GM23248 (cell line): ENCODE measurements around the gene DPT. TPM values are rescaled to one million over a fixed set of nuclear protein-coding genes. Genes with fewer than 3 reads are reported as not detected.
"Not testable (repeated sequence)": the region's sequence is repeated elsewhere in the genome, so short reads cannot be mapped to it uniquely, and the experiment has no call there.

ENCODE experiments used
- DNase-seq: peaks from one replicate; pipeline ENCODE4 v3.0.0-alpha.2; 2015
- H2AFZ ChIP-seq: fragments of 200-600 bp; sonication (generic); 2 replicates; pipeline ENCODE4 v1.6.1; 2016; ENCODE audit warnings: antibody characterized with exemption
- H3F3A ChIP-seq: fragments of 200-600 bp; sonication (generic); 2 replicates; pipeline ENCODE4 v1.6.1; 2016; ENCODE audit warnings: mild to moderate bottlenecking, antibody characterized with exemption, mixed run types; ENCODE audit not compliant: insufficient read depth
- H3K27ac ChIP-seq: fragments of 200-600 bp; sonication (generic); 2 replicates; pipeline ENCODE4 v1.5.1; 2016; ENCODE audit warnings: mild to moderate bottlenecking
- H3K27me3 ChIP-seq: fragments of 200-600 bp; sonication (generic); replicated peaks from 2 replicates; pipeline ENCODE4 v1.6.1; 2016; ENCODE audit warnings: mild to moderate bottlenecking; ENCODE audit not compliant: insufficient read depth
- H3K36me3 ChIP-seq: fragments of 200-600 bp; sonication (generic); 2 replicates; pipeline ENCODE4 v1.6.1; 2016; ENCODE audit warnings: low read depth, mild to moderate bottlenecking
- H3K4me1 ChIP-seq: fragments of 200-600 bp; sonication (generic); 2 replicates; pipeline ENCODE4 v1.6.1; 2016; ENCODE audit warnings: mild to moderate bottlenecking; ENCODE audit not compliant: insufficient read depth
- H3K4me2 ChIP-seq: fragments of 200-600 bp; sonication (generic); one replicate; pipeline ENCODE4 v1.6.1; 2016; ENCODE audit warnings: mild to moderate bottlenecking; ENCODE audit not compliant: unreplicated experiment
- H3K4me3 ChIP-seq: fragments of 200-600 bp; sonication (generic); 2 replicates; pipeline ENCODE4 v1.5.1; 2016; ENCODE audit warnings: mild to moderate bottlenecking
- H3K79me2 ChIP-seq: fragments of 200-600 bp; sonication (generic); 2 replicates; pipeline ENCODE4 v1.6.1; 2016; ENCODE audit warnings: mild to moderate bottlenecking; ENCODE audit not compliant: insufficient read depth
- H3K9ac ChIP-seq: fragments of 200-600 bp; sonication (generic); 2 replicates; pipeline ENCODE4 v1.6.1; 2016; ENCODE audit warnings: mild to moderate bottlenecking
- H3K9me2 ChIP-seq: fragments of 200-600 bp; sonication (generic); 2 replicates; pipeline ENCODE4 v1.6.1; 2016; ENCODE audit warnings: mixed run types, mild to moderate bottlenecking, moderate library complexity; ENCODE audit not compliant: insufficient read depth
- H3K9me3 ChIP-seq: fragments of 200-600 bp; sonication (generic); one replicate; pipeline ENCODE4 v1.6.1; 2017; ENCODE audit warnings: low read depth
- H4K20me1 ChIP-seq: fragments of 200-600 bp; sonication (generic); 2 replicates; pipeline ENCODE4 v1.6.0; 2016; ENCODE audit not compliant: insufficient read depth
- EZH2 ChIP-seq: fragments of 200-600 bp; sonication (generic); IDR thresholded peaks from 2 replicates; pipeline ENCODE4 v1.6.1; 2018; ENCODE audit warnings: antibody characterized with exemption, mild to moderate bottlenecking; ENCODE audit not compliant: insufficient read depth, poor library complexity, severe bottlenecking
- EZH2phosphoT487 ChIP-seq: fragments of 200-600 bp; sonication (generic); IDR thresholded peaks from 2 replicates; pipeline ENCODE4 v1.6.1; 2018; ENCODE audit warnings: antibody characterized with exemption, moderate library complexity, mild to moderate bottlenecking, low read depth; ENCODE audit not compliant: insufficient read depth
- WGBS, 2 experiments: methylation state at CpG; one replicate each; pipeline ENCODE4 v1.1.6; 2015 to 2017; ENCODE audit warnings: low lambda C conversion rate in 2 of 2, low coverage in 1 of 2; ENCODE audit errors: missing lambda C conversion rate in 2 of 2; 5-methylcytosine and 5-hydroxymethylcytosine counted together
- in situ Hi-C: fragments of 300-500 bp; cut with MboI; formaldehyde crosslinking; loops from 2 replicates; pipeline ENCODE4 v1.15.0; 2020
- polyA plus RNA-seq: library from polyadenylated mRNA; unstranded; fragments of >200 nt; fragmentation: Nextera tagmentation; extraction: Ambion mirVana; gene quantifications from 2 replicates; pipeline ENCODE4 v1.2.1, GENCODE V29; 2016
- total RNA-seq: library from RNA; depleted of rRNA; stranded (reverse); fragments of >200 nt; shearing (Covaris generic); gene quantifications from 2 replicates; pipeline ENCODE4 v1.2.3, GENCODE V29; 2014

DPT gene
- total and polyA plus RNA-seq, 2 experiments from 2014 or later = 14.9 to 20.0 TPM

DNA sequence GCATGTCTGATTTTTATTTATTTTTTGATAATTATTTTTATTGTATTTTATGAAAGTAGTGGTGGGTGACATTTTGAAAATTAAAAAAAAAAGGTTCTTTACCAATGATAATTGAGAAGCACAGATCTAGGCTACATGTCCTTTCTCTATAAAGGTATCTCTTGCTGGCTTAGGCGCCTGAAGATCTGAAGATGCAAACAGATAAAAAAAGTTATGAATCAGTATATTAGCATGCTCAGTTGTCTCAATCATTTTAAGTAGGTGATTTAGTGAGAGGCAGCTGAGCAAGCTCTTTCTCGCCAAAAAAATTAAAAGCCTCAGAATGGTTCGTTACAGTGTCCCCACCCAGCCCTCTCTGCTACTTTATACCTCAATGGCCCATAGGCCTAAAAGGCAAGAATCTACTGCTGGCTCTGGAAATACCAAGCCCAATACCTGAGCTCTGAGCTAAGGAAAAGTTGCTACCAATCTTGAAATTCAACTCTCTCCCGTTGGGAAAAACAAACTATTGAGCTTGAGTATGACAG is 42.2 kb upstream of the DPT start:
- Histone ChIP-seq H3K4me3 (no peak overlapping the region), H3K9me3 (no peaks in the 10 kb centered on the region)

DNA sequence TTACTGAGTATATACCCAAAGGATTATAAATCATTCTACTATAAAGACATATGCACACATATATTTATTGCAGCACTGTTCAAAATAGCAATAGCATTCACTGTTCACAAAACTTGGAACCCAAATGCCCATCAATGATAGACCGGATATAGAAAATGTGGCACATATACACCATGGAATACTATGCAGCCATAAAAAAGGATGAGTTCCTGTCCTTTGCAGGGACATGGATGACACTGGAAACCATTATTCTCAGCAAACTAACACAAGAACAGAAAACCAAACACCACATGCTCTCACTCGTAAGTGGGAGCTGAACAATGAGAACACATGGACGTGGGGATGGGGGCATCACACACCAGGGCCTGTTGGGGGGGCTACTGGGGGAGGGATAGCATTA is 40.9 kb upstream of the DPT start:
- in situ Hi-C loops, H3K9ac ChIP-seq, H2AFZ ChIP-seq, H3K9me2 ChIP-seq, H3K79me2 ChIP-seq, DNase-seq, H3K4me3 ChIP-seq, H3K9me3 ChIP-seq, H4K20me1 ChIP-seq, H3K27ac ChIP-seq, H3K4me2 ChIP-seq, H3K27me3 ChIP-seq, H3K36me3 ChIP-seq: not testable (repeated sequence)
- Histone ChIP-seq H3K4me1 (peaks cover 19% of the 10 kb centered on the region), H3F3A (peaks cover 20% of the 10 kb centered on the region)
- WGBS, 2 experiments = 75 to 89% methylated on average over 3 of the region's 3 CpGs

More for the DNA sequence above, 42.2 kb upstream of the DPT start:
- no peak for TF ChIP-seq EZH2
- TF ChIP-seq EZH2phosphoT487 = no peak
- H3K9ac ChIP-seq = no peak overlapping the region
- no peaks in the 10 kb centered on the region for H3K27me3 ChIP-seq
- no peaks in the 10 kb centered on the region for H4K20me1 ChIP-seq
- no peak overlapping the region for H2AFZ ChIP-seq
- DNase-seq = no peak
- no peaks in the 10 kb centered on the region for H3K9me2 ChIP-seq
- H3K27ac ChIP-seq = no peak overlapping the region
- in situ Hi-C loops = no loop called here
- WGBS, 2 experiments = 82% methylated on average over 4 of the region's 4 CpGs
- peaks cover 19% of the 10 kb centered on the region for H3K4me1 ChIP-seq
- no peaks in the 10 kb centered on the region for H3K36me3 ChIP-seq
- no peak overlapping the region for H3K4me2 ChIP-seq
- H3K79me2 ChIP-seq = no peaks in the 10 kb centered on the region
- H3F3A ChIP-seq = peaks cover 20% of the 10 kb centered on the region

DNA sequence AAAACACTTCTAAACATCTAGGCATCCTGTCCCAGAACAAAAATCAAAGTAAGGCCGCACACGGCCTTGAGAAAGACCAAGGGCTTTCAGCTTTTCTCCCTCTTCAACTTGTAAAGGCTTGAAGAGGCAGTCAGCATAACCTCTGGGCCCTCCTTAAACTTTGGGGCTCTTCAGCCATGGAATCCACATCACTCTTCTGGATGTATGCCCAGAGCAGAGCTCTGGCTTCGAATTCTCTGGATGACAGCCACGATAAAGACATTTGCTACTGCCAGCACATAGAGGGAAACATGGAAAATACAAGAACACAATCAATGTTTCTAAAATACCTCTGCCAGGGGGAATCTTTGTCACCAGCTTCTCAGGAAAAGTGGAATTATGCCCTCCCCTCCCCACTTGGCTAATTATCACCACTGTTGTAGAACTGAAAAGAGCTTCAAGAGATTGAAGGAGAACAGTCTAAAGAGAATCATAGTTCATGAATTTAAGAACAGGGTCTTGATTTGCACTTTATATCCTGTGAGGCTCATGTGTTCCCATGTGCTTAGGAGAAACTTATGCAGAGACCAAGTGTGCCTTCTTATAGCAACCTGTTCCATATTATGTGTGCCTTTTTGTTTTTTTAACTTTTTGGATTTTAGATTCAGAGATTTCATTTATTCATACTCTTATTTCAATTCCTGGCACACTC is 39.0 kb upstream of the DPT start:
- H3K27me3 ChIP-seq = no peaks in the 10 kb centered on the region
- 0 out of 2 replicates have a peak overlapping the region, but pooled peaks have one; percentile 27 for H3K27ac ChIP-seq
- H3K4me1 ChIP-seq = peaks cover 11% of the 10 kb centered on the region
- DNase-seq = peak; percentile 85
- H3K4me3 ChIP-seq = no peak overlapping the region
- H3K4me2 ChIP-seq = peak overlapping the region; percentile 30
- in situ Hi-C loops = no loop called here
- H3K79me2 ChIP-seq = no peaks in the 10 kb centered on the region
- 38 to 44% methylated on average over 4 of the region's 4 CpGs for whole genome bisulfite sequencing, 2 experiments
- H3K9ac ChIP-seq = no peak overlapping the region
- H3F3A ChIP-seq = peaks cover 10% of the 10 kb centered on the region
- no peaks in the 10 kb centered on the region for H3K9me3 ChIP-seq
- no peaks in the 10 kb centered on the region for H3K36me3 ChIP-seq
- H3K9me2 ChIP-seq = no peaks in the 10 kb centered on the region
- no peak overlapping the region; the same call in 1 of the 2 replicates for H2AFZ ChIP-seq
- no peaks in the 10 kb centered on the region for H4K20me1 ChIP-seq
- no peak for TF ChIP-seq EZH2
- no peak for TF ChIP-seq EZH2phosphoT487

DNA sequence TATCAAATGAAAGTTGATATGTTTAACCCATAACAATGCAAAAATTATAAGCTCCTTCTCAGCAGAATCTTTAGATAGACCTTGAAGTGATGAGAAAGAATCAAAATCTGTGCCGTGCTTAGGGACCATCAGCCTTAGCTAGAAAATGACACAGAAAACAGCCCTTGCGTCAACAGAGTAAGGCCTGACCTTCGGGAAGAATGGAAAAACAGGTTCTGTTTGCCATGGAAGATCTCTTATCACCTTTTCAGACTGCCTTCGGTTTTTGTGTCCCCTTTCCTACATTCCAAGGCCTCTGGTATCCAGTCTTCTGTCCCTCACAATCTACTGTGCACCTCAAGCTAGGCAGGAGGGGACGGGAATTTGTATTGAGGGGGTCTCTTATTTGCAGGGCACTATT is 37.6 kb upstream of the DPT start:
- Histone ChIP-seq H3K9me3 (no peaks in the 10 kb centered on the region), H3K27ac (no peak overlapping the region), H3K36me3 (no peaks in the 10 kb centered on the region), H3K27me3 (no peaks in the 10 kb centered on the region), H3K4me3 (no peak overlapping the region), H3K9ac (no peak overlapping the region), H3K4me1 (peaks cover 11% of the 10 kb centered on the region), H3K79me2 (no peaks in the 10 kb centered on the region), H3K9me2 (no peaks in the 10 kb centered on the region), H4K20me1 (no peaks in the 10 kb centered on the region), H2AFZ (no peak overlapping the region), H3F3A (peaks cover 10% of the 10 kb centered on the region), H3K4me2 (no peak overlapping the region)
- no peak for DNase-seq
- 73 to 80% methylated on average over 5 of the region's 5 CpGs for WGBS, 2 experiments
- no peak for TF ChIP-seq EZH2phosphoT487
- TF ChIP-seq EZH2 = no peak
- in situ Hi-C loops = no loop called here

DNA sequence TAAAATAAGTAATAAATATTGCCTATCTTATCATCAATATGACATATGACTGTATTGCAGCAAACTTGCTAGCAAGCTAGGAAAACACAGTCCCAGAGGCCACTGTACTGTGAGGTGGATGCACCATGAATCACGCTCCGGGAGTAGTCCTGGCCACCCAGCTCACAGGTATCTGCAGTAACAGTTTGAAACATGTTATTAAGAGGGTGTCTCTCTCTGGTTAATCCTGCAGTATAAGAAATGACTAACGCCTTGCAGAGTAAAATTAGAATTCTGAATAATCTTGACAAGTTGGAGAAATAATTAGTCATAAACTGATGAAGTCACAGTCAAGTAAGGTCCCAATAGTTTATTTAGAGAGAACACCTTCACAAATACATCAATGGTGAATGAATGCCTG is 34.0 kb upstream of the DPT start:
- H3K4me2 ChIP-seq = no peak overlapping the region
- no peak overlapping the region for H3K4me3 ChIP-seq
- H3K9ac ChIP-seq = no peak overlapping the region
- 60 to 67% methylated on average over 3 of the region's 3 CpGs for WGBS, 2 experiments
- peaks cover 6% of the 10 kb centered on the region for H3K4me1 ChIP-seq
- no peaks in the 10 kb centered on the region for H3K36me3 ChIP-seq
- no peak for DNase-seq
- no peak overlapping the region for H2AFZ ChIP-seq
- H3F3A ChIP-seq = peaks cover 6% of the 10 kb centered on the region
- in situ Hi-C loops = no loop called here
- H3K27ac ChIP-seq = no peak overlapping the region
- no peaks in the 10 kb centered on the region for H3K27me3 ChIP-seq
- no peaks in the 10 kb centered on the region for H3K9me2 ChIP-seq
- H3K79me2 ChIP-seq = no peaks in the 10 kb centered on the region
- no peaks in the 10 kb centered on the region for H3K9me3 ChIP-seq
- no peaks in the 10 kb centered on the region for H4K20me1 ChIP-seq
- no peak for TF ChIP-seq EZH2phosphoT487
